Astrocyte of the spinal cord (primary cell): ENCODE results near the gene ATG16L1.

Source experiments
- DNase-seq: peaks from one replicate; pipeline ENCODE4 v3.0.0; 2011; ENCODE audit warnings: low read depth, low spot score
- H3K4me3 ChIP-seq: 2 replicates; pipeline ENCODE4 v1.5.1; 2011; ENCODE audit warnings: low read depth, mild to moderate bottlenecking, low read length, moderate library complexity
- CTCF ChIP-seq: IDR thresholded peaks from 2 replicates; pipeline ENCODE4 v1.5.1; 2012; ENCODE audit warnings: low read depth, mild to moderate bottlenecking, low read length, inconsistent platforms
- in situ Hi-C: cut with HindIII; loops from 2 replicates; pipeline ENCODE4 v1.10.0; 2017; ENCODE audit warnings: low sequenced_read_pairs

The ATG16L1 gene

GRCh38 chr2:233270366-233270765 is 18.9 kb downstream of the ATG16L1 start:
- H3K4me3 ChIP-seq = no peak overlapping the region
- in situ Hi-C loops = no loop called here
- no peak for TF ChIP-seq CTCF
- no peak for DNase-seq

- H3K4me3 ChIP-seq = no peak overlapping the region
- in situ Hi-C loops = no loop called here
- no peak for TF ChIP-seq CTCF
- no peak for DNase-seq
Measured at GRCh38 chr2:233270951-233271350, 19.5 kb downstream of the ATG16L1 start.

- TF ChIP-seq CTCF = no peak
- no peak overlapping the region for H3K4me3 ChIP-seq
- in situ Hi-C loops = no loop called here
Measured at GRCh38 chr2:233271693-233272092, 20.2 kb downstream of the ATG16L1 start.

DNA sequence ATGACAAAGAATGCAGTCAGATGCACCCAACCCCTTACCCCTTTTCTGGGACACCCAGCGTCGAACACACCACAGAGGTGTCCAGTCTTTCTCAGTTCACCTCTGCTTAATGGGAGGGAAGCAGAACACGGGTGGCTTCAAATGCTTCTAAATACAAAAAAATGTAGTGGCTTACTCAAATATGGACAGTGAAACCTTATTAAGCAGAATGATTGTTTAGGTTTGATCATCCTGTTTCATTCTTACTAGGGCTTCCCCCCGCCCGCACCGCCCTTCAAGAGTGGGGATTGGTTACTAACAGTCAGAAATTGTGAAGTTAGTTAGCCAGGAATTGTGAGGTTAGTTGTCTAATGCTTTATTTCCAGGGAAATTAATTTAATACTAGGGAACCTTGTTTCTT is 21.6 kb downstream of the ATG16L1 start:
- in situ Hi-C loops = no loop called here
- no peak overlapping the region for H3K4me3 ChIP-seq
- TF ChIP-seq CTCF = no peak
- no peak for DNase-seq

More at GRCh38 chr2:233271693-233272092, 20.2 kb downstream of the ATG16L1 start:
- no peak for DNase-seq

- TF ChIP-seq CTCF = no peak
- no peak overlapping the region for H3K4me3 ChIP-seq
- in situ Hi-C loops = no loop called here
- no peak for DNase-seq
Measured at GRCh38 chr2:233275223-233275622, 23.8 kb downstream of the ATG16L1 start.

GRCh38 chr2:233278921-233279320 is 27.4 kb downstream of the ATG16L1 start:
- in situ Hi-C loops = no loop called here
- DNase-seq = no peak
- H3K4me3 ChIP-seq = no peak overlapping the region
- TF ChIP-seq CTCF = no peak
